ENCODE data around the gene IL1RAP. TPM values are rescaled to one million over a fixed set of nuclear protein-coding genes. Genes with fewer than 3 reads are reported as not detected.
A peak's percentile ranks its signal among the peaks of the same experiment; 100 is the strongest.

Gene IL1RAP
- total RNA-seq, 1 experiment from 2014 or later: 6.0 TPM

GRCh38 chr3:190575437-190576185 lies 61.7 kb downstream of the IL1RAP start:
- DNase-seq (ENCODE audit: low spot score): no peak

GRCh38 chr3:190577225-190577624 lies 63.3 kb downstream of the IL1RAP start:
- DNase-seq (ENCODE audit: low spot score): no peak

GRCh38 chr3:190579514-190580137 lies 65.7 kb downstream of the IL1RAP start:
- no peak for DNase-seq (ENCODE audit: low spot score)

GRCh38 chr3:190580417-190580816 lies 66.5 kb downstream of the IL1RAP start:
- no peak for DNase-seq (ENCODE audit: low spot score)

- DNase-seq (ENCODE audit: low spot score): no peak
Observed at GRCh38 chr3:190581041-190581541, 67.2 kb downstream of the IL1RAP start.

GRCh38 chr3:190582667-190583066 lies 68.8 kb downstream of the IL1RAP start:
- no peak for DNase-seq (ENCODE audit: low spot score)

- peak; percentile 49 for DNase-seq (ENCODE audit: low spot score)
Observed at GRCh38 chr3:190585805-190586630, 72.1 kb downstream of the IL1RAP start.

GRCh38 chr3:190586631-190587011 lies 72.7 kb downstream of the IL1RAP start:
- DNase-seq (ENCODE audit: low spot score): peak; percentile 26

- DNase-seq (ENCODE audit: low spot score): no peak
Observed at GRCh38 chr3:190588570-190588969, 74.7 kb downstream of the IL1RAP start.

- no peak for DNase-seq (ENCODE audit: low spot score)
Observed at GRCh38 chr3:190589326-190589725, 75.4 kb downstream of the IL1RAP start.

GRCh38 chr3:190591080-190591479 lies 77.2 kb downstream of the IL1RAP start:
- peak; percentile 41 for DNase-seq (ENCODE audit: low spot score)

- no peak for DNase-seq (ENCODE audit: low spot score)
Observed at GRCh38 chr3:190593075-190593474, 79.2 kb downstream of the IL1RAP start.

GRCh38 chr3:190594171-190594570 lies 80.3 kb downstream of the IL1RAP start:
- DNase-seq (ENCODE audit: low spot score): no peak

GRCh38 chr3:190595179-190595795 lies 81.4 kb downstream of the IL1RAP start:
- no peak for DNase-seq (ENCODE audit: low spot score)

GRCh38 chr3:190595807-190596206 lies 81.9 kb downstream of the IL1RAP start:
- no peak for DNase-seq (ENCODE audit: low spot score)

GRCh38 chr3:190596349-190597285 lies 82.7 kb downstream of the IL1RAP start:
- no peak for DNase-seq (ENCODE audit: low spot score)

- no peak for DNase-seq (ENCODE audit: low spot score)
Observed at GRCh38 chr3:190597291-190597690, 83.4 kb downstream of the IL1RAP start.

- DNase-seq (ENCODE audit: low spot score): no peak
Observed at GRCh38 chr3:190601622-190602021, 87.7 kb downstream of the IL1RAP start.

- DNase-seq (ENCODE audit: low spot score): no peak
Observed at GRCh38 chr3:190605385-190605784, 91.5 kb downstream of the IL1RAP start.

- DNase-seq (ENCODE audit: low spot score): no peak
Observed at GRCh38 chr3:190606596-190606995, 92.7 kb downstream of the IL1RAP start.

- no peak for DNase-seq (ENCODE audit: low spot score)
Observed at GRCh38 chr3:190607021-190607420, 93.1 kb downstream of the IL1RAP start.

Data from HT-29 (cell line).